ENCODE measurements around the gene TMEM233. TPM values are rescaled to one million over a fixed set of nuclear protein-coding genes. Genes with fewer than 3 reads are reported as not detected.
A peak's percentile ranks its signal among the peaks of the same experiment; 100 is the strongest.

The TMEM233 gene
- total and polyA plus RNA-seq, 7 donors: 11.6 to 125 (median 69.7) TPM

- peaks cover 28% of the 10 kb centered on the region for H3K4me1 ChIP-seq
- no peak overlapping the region for H3K27ac ChIP-seq
- ATAC-seq: no peak
- intact Hi-C loops (cut with DNase I): no loop called here
- H3K27me3 ChIP-seq (ENCODE audit: insufficient read depth in 3 of 3, low read length in 2 of 3): no peaks in the 10 kb centered on the region
- TF ChIP-seq CTCF (IDR thresholded peaks at IDR 0.05): no peak
- peaks cover 4 to 22% of the 10 kb centered on the region in 2 donors for H3K36me3 ChIP-seq (ENCODE audit: insufficient read depth in 1 of 2, low read depth in 1 of 2)
- H3K4me3 ChIP-seq: no peak overlapping the region
- H3K9me3 ChIP-seq: no peaks in the 10 kb centered on the region
- WGBS, 3 donors: 37 to 50% (median 48%) methylated on average over 1 of the region's 1 CpG
- DNase-seq: no peak
Measured at GRCh38 chr12:119620490-119620889, 26.9 kb downstream of the TMEM233 start.

- Histone ChIP-seq H3K36me3 (ENCODE audit: insufficient read depth in 1 of 2, low read depth in 1 of 2) (peaks cover 0 to 26% of the 10 kb centered on the region in 2 donors), H3K4me1 (peaks cover 16% of the 10 kb centered on the region), H3K9me3 (no peaks in the 10 kb centered on the region), H3K4me3 (no peak overlapping the region), H3K27ac (no peak overlapping the region), H3K27me3 (ENCODE audit: insufficient read depth in 3 of 3, low read length in 2 of 3) (no peaks in the 10 kb centered on the region)
- intact Hi-C loops (cut with DNase I): no loop called here
- no peak for DNase-seq
- 40 to 55% (median 43%) methylated on average over 2 of the region's 2 CpGs for WGBS, 3 donors
- TF ChIP-seq CTCF (IDR thresholded peaks at IDR 0.05): no peak
- no peak for ATAC-seq
Measured at GRCh38 chr12:119621878-119622277, 28.3 kb downstream of the TMEM233 start.

- Histone ChIP-seq H3K27ac (peak overlapping the region; percentile 17), H3K4me1 (peaks cover 10% of the 10 kb centered on the region), H3K9me3 (no peaks in the 10 kb centered on the region), H3K36me3 (ENCODE audit: insufficient read depth in 1 of 2, low read depth in 1 of 2) (peaks cover 0 to 34% of the 10 kb centered on the region in 2 donors), H3K27me3 (ENCODE audit: insufficient read depth in 3 of 3, low read length in 2 of 3) (no peaks in the 10 kb centered on the region), H3K4me3 (no peak overlapping the region)
- intact Hi-C loops (cut with DNase I): no loop called here
- 50 to 56% (median 55%) methylated on average over 4 of the region's 4 CpGs for WGBS, 3 donors
- DNase-seq: no peak
- ATAC-seq: peak in 2 of 4 donors; percentile 19 to 57
- TF ChIP-seq CTCF (IDR thresholded peaks at IDR 0.05): no peak
Measured at GRCh38 chr12:119624966-119625365, 31.4 kb downstream of the TMEM233 start.

GRCh38 chr12:119627019-119627643 is 33.6 kb downstream of the TMEM233 start:
- H3K4me3 ChIP-seq: no peak overlapping the region
- ATAC-seq (peak in 3 of 4 donors; percentile 17 to 41 (median 31)), DNase-seq (no peak)
- H3K27me3 ChIP-seq (ENCODE audit: insufficient read depth in 3 of 3, low read length in 2 of 3): no peaks in the 10 kb centered on the region
- no peak overlapping the region for H3K27ac ChIP-seq
- 42 to 54% (median 45%) methylated on average over 6 of the region's 6 CpGs for WGBS, 3 donors
- H3K36me3 ChIP-seq (ENCODE audit: insufficient read depth in 1 of 2, low read depth in 1 of 2): peaks cover 6 to 38% of the 10 kb centered on the region in 2 donors
- peaks cover 22% of the 10 kb centered on the region for H3K4me1 ChIP-seq
- no peaks in the 10 kb centered on the region for H3K9me3 ChIP-seq
- intact Hi-C loops (cut with DNase I): no loop called here
- TF ChIP-seq CTCF (IDR thresholded peaks at IDR 0.05): no peak

GRCh38 chr12:119627686-119628085 is 34.1 kb downstream of the TMEM233 start:
- ATAC-seq (no peak), DNase-seq (no peak)
- TF ChIP-seq CTCF (IDR thresholded peaks at IDR 0.05): no peak
- no peak overlapping the region for H3K27ac ChIP-seq
- H3K27me3 ChIP-seq (ENCODE audit: insufficient read depth in 3 of 3, low read length in 2 of 3): no peaks in the 10 kb centered on the region
- no peak overlapping the region for H3K4me3 ChIP-seq
- 80 to 91% (median 80%) methylated on average over 6 of the region's 6 CpGs for WGBS, 3 donors
- H3K36me3 ChIP-seq (ENCODE audit: insufficient read depth in 1 of 2, low read depth in 1 of 2): peaks cover 6 to 40% of the 10 kb centered on the region in 2 donors
- no peaks in the 10 kb centered on the region for H3K9me3 ChIP-seq
- peaks cover 23% of the 10 kb centered on the region for H3K4me1 ChIP-seq
- intact Hi-C loops (cut with DNase I): no loop called here

Measured in psoas muscle (tissue), 8 donors.